M059J (cell line): Measurements from ENCODE around the gene ANKIB1. TPM values are rescaled to one million over a fixed set of nuclear protein-coding genes. Genes with fewer than 3 reads are reported as not detected.
"Not testable (repeated sequence)": the region's sequence is repeated elsewhere in the genome, so short reads cannot be mapped to it uniquely, and the experiment has no call there.

Source experiments
- DNase-seq: peaks from one replicate; pipeline ENCODE4 v3.0.0-alpha.2; 2012; ENCODE audit warnings: low read depth
- total RNA-seq: library from RNA; depleted of rRNA; stranded (reverse); fragments of >200 nt; shearing (Covaris generic); gene quantifications from 2 replicates; pipeline ENCODE4 v1.2.3, GENCODE V29; 2014

Gene ANKIB1
- total RNA-seq, 1 experiment from 2014 or later, result 56.9 TPM

DNA sequence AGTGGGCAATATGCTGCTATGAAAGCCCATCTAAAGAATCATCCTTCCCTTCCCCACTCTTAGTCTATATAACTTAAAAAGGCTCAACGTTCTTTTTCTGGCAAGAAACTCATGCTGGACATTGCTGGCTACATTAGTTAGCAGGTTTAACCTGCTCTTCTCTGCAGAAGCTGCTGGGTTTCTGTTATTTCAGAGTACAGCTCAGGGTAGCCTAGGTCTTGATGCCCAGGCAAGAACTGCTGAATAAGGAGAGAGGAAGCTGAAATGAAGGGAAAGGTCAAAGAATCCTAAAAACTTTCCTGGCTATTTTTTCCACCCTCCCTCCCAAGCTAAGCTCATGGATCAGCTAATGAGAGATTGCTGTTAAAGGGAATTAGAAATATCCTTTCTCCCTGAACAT, 79.4 kb downstream of the ANKIB1 start:
- no peak for DNase-seq

DNA sequence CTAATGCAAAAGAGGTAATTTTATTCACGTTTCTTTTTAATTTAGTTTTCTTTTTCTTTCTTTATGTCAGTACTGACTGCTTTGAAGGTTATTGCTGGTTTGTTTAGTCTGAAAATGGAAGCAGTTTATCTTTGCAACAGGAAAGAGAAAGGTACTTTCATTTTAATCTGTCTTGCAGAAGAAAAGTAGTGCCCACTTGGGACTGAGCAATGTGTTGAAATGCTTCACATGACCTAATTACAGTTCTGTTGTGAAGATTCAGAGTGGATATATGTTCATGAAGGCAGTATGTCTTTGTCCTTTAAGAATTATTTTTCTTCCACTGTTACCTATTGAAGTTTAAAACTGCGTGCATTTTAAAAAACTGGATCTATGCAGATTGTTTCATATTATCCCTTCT, 80.1 kb downstream of the ANKIB1 start:
- no peak for DNase-seq

DNA sequence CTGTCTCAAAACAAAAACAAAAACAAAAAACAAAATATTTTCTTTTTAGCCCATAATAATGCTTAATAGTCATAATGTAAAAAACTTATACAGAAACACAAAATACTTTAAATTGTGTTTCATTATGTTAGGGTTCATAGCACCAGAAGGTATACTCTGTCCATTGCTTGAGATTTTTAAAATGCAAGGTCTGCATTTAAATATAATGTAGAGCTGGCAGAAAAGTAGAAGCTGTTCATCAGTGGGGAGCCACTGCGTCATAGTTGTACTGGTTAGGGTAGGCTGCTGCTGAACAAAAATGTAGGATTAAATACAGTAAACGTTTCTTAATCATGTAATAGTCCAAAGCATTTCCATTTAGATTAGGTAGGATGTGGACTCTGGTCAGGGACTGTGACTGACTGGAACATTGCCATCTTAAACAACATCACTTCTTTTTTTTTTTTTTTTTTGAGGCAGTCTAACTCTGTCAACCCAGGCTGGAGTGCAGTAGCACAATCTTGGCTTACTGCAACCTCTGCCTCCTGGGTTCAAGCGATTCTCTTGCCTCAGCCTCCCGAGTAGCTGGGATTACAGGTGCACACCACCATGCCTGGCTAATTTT, 85.2 kb downstream of the ANKIB1 start:
- no peak for DNase-seq

DNA sequence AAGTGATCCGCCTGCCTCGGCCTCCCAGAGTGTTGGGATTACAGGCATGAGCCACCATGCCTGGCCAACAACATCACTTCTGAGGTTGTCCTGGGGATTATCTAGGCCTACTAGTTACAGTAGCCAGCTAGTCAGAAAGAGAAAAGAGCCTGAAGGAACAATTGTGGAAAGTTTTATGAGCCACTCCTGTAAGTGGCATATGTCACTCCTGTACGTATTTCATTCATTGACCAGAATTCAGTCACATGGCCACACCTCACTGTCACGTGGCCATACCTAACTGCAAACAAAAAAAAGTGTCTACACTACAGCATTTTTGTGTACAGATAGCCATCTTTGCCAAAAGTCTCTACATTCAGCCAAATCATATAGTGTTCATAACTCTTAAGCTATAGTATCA, 85.7 kb downstream of the ANKIB1 start:
- DNase-seq, result no peak

DNA sequence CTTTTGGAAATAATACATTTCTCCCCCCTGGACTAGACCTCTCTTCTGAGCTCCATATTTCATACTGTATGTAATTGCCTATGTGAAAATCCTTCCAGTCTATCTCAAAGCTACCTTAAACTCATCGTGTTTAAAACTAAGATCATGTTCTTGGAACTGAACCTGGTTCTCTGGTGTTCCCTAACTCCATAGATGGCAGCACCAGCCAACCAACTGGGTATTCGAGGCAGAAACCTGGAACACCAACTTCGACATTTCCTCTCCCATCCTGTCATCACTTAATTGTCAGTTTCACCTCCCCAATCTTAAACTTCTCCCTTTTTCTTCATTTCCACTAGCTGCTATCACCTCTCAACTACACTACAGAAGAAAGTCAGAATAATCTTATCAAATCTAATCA, 87.0 kb downstream of the ANKIB1 start:
- no peak for DNase-seq

DNA sequence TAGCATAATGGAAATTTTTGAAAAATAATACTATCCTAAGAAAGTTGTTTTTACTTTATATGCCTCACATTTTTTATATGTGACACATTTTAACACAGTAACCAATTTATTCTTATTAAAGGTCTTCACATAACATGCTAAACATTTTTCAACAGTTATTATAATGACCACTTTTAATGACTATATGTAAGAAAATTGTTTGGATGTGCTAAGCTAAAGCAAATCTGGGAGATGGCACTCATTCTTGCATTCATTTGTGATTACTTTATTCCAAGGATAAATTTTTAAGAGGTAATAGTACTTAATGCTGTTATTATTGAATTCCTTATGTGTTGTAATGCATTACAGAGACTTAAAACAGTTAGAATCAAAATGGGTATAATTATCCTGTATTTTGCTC, 88.1 kb downstream of the ANKIB1 start:
- no peak for DNase-seq

DNA sequence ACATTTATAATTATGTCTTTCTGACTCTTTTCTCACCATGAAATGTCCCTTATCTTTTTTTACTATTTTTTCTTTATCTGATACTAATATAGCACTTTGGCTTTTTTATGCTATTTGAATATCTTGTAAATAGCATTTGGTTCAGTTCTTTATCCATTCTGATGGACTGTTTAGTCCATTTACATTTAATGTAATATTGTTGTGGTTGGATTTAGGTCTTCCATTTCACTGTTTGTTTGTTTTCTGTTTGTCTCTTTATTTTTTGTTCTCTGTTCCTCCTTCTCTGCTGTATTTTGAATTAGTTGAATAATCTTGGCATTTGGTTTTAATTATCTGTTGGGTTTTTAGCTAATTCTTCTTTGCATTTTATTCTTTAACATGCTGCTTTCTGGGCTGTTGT, 89.8 kb downstream of the ANKIB1 start:
- DNase-seq, result no peak

DNA sequence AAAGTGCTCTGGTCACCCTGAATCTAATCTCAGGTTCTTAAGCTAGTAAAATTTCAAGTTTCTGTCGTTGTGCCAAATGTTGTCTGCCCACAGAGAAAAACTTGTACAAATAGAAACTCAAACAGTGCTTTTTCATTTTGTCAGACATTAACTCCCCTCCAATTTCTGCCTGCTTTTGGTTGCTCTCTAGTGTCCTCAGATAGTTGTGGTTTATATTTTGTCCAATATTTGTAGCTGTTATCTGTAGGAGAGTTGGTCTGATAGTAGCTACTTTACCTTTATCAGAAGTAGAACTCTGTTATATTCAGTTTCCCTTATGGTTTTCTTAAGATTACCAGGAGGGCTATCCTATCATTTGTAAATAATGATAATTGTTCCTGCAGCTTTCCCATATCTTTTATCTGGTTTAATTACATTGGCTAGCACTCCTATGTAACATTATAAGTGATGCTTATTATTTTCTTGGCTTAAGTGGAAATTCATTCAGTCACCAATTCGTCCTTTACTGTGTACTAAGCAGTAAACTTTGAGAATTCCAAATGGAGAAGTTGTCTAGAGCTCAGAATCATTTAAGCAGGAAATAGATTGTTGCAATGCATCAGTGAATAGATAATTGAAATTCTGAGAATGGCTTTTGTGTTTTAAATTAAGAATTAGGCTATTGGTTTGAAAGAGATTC, 91.0 kb downstream of the ANKIB1 start:
- peak; percentile 16 for DNase-seq

DNA sequence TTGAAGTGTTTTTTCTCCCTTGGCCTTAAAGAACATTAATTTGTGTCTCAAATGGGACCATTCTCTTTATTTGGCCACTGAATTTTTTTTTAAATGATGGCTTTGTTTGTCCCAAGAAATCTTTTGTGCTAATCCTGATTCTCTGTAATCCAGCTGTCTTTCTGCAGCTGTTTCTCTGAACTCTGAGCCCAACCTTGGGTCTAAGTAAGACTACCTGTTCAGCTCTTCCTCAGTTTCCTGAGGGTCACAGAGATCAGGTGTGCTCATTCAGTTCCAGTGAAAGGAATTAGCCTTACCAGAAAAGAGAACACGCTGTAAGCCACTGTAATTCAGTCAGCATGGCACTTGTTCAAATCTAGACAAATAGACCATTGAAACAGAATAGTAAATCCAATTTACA, 94.2 kb downstream of the ANKIB1 start:
- no peak for DNase-seq

DNA sequence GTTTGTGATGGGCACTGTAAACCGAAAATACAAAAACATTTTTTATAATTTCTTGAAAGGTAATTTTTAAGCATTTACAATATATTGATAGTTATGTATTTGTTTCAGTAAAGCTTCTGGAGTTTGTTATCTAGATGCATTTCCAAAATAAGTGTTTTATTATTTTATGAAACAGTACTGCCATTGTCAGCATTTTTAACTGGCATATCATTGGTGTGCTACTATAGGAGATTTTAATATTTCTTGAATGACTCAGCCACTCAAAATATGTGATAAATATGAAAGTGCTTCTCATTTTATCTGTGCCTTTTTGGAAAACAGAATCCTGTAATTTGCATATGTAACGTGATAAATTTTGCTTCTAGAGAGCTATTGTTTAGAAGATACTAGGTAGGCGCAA, 97.9 kb downstream of the ANKIB1 start:
- DNase-seq, result no peak

DNA sequence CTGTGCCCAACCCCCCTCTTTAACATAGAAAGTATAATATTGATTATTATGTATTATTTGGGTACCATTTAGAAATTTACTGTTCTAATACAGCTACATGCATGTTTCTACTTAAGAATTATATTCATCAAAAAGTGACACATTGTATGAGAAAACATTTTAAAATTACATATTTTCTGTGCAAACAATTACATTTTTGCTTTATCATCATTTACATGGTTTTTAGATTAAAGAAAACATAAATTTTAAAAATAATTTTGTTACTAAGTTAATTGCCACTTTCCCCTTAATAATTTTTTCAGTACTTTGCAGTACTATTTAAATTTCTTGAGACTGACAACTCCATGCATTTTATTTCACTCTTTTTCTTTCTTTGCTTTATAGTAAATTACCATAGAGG, 106.2 kb downstream of the ANKIB1 start:
- DNase-seq, result no peak

DNA sequence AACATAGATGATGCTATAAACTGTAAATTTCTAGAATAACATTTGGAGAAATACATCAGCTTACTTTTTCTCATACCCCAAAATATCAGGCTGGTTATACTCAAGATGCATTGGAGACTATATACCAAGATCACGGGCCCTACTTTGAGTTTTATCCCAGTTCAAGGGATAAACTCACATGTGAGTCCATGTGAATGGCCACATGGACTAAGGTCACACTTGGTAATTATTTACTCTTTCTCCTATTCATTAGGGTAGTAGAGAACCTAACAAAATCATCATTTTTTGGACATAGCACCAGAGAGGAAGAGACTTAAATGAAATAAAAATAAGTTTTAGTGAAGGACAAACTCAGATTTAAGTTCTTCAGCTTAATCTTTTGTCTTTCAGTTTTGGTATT, 108.4 kb downstream of the ANKIB1 start:
- no peak for DNase-seq

DNA sequence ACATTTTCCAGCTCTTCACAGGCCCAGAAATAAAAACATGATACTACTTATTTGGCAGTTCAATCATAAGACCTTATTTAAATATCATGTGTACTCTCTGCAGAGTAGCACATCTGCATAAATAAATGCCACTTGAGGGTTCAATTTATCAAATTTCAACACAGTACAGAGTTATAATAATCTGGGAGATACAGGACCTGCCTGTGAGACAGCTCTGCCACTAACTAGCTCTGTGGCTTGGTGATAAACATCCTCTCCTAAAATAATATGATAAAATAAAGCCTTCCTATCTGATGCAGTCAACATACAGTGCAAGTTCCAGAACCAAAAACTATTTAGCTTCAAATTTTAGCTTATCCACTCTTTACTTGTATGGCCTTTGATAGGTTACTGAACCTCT, 110.6 kb downstream of the ANKIB1 start:
- no peak for DNase-seq

DNA sequence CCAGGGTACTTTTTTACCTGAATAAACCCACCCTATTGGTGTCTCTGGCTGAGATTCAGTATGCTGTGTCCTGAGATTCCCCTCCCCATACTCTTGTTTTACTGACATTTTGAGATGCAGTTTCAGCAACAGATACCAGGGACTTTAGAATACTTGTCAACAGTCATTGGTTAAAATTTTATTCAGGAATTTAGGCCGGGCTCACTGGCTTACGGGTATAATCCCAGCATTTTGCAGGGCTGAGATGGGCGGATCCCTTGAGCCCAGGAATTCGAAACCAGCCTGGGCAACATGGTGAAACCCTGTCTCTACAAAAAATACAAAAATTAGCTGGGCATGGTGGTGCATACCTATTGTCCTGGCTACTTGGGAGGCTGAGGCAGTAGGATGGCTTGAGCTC, 111.5 kb downstream of the ANKIB1 start:
- no peak for DNase-seq

DNA sequence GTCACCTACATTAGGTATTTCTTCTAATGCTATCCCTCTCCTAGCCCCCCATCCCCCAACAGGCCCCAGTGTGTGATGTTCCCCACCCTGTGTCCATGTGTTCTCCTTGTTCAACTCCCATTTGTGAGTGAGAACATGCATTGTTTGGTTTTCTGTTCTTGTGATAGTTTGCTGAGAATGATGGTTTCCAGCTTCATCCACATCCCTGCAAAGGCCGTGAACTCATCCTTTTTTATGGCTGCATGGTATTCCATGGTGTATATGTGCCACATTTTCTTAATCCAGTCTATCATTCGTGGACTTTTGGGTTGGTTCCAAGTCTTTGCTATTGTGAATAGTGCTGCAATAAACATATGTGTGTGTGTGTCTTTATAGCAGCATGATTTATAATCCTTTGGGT, 113.4 kb downstream of the ANKIB1 start:
- not testable (repeated sequence) for DNase-seq

DNA sequence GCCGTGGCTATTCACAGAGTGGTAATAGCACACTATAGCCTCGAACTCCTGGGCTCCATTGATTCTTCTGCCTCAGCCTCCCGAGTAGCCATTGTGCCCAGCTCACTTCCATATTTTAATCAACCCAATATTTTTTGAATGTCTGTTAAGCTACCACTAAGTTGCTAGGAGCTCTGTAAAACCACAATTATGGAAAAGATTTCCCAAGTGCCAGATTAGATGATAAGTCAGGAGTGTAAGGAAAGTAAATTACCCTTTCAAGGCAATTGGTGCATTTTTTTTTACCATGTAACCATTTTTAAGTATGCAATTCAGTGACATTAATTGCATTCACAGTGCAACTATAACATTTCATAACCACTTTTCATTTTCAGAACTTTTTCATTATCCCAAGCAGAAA, 114.0 kb downstream of the ANKIB1 start:
- peak; percentile 12 for DNase-seq

DNA sequence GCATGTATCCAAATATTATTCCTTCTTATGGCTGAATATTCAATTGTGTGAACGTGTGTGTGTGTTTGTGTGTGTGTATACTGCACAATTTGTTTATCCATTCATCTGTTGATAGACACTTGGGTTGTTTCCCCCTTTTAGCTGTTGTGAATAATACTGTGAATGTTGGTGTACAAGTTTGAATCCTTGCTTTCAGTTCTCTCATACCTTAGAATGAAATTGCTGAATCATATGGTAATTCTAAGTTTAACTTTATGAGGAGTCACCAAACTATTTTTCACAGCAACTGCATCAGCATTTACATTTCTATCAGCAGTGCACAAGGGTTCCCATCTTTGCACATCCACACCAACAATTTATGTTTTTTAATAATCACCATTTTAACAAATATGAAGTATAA, 114.6 kb downstream of the ANKIB1 start:
- DNase-seq, result peak; percentile 1

DNA sequence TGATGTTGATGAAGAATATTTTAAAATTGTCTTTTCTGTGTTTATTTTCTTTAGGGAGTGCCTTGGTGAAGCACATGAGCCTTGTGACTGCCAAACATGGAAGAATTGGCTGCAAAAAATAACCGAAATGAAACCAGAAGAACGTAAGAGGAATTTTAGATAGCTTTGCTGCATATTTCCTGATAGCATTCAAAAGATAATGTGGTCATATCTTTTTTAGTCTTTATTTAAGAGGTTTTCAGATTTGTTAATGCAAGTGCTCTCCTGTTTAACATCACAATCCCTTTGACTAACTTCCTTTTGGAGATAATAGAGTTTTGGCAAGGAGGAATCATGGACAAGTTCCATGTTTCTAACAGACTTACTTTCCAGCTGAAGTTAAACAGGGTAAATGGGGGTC, 116.4 kb downstream of the ANKIB1 start:
- no peak for DNase-seq

DNA sequence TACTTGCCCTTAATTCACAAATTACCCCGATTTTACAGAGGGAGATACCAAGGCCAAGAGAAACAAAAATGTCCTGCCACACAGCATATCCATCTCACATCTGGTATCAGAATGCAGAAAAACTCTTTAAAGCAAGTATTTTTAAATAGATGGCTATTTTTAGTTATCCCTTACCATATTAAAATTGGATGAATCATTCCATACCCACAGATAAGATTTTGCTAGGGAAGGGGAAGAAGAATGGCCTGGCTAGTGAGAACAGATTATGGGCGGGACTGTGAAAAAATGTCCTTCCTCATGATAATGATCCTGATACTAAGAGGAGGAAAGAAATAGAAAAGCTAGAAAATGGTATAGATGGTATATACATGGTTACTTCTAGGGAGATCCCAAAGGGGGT, 121.0 kb downstream of the ANKIB1 start:
- DNase-seq, result peak; percentile 5

DNA sequence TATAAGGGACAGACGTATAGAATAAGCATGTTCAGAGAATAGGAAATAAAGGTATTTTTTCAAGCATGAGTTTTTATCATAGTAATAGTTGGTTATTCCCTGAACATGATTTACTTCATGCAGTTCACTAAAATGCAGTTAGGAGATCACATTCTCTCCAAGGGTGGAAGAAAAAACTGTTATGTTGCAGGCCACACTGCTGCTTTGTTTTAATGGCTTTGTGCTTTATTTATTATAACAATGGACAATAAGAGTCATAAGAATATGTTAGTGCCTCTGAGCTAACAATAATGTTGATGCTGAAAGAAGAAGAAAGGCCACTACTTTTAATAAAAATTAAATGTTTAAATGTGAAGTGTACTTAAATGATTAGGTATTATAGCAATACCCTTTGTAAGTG, 123.0 kb downstream of the ANKIB1 start:
- DNase-seq, result no peak

DNA sequence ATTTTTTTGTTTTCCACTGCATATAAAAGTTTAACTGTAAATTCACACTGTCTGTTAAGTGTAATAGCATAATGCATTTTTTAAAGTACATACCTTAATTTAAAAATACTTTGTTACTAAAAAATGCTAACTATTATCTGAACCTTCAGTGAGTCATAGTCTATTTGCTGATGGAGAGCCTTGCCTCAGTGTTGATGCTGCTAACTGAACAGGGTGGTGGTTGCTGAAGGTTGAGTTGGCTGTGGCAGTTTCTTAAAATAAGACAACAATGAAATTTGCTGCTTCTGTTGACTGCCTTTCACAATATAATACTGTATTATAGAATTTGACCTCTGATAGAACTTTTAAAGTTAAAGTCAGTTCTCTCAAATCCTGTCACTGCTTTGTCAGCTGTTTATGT, 129.2 kb downstream of the ANKIB1 start:
- DNase-seq, result no peak

DNA sequence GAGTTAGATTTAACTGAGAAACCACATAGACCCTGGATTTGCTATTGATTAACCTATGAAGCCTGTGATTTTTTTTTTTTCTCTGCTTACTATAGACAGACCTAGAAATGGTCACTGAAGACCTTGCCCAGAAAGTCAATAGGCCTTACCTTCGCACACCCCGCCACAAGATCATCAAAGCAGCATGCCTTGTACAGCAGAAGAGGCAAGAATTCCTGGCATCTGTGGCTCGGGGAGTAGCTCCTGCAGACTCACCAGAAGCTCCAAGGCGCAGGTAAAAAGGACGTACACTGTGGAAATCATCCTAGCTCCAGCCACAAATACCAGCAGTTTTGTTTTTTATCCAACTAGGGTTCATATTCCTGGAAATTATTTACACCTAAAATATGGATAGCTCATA, 145.3 kb downstream of the ANKIB1 start:
- DNase-seq, result no peak

DNA sequence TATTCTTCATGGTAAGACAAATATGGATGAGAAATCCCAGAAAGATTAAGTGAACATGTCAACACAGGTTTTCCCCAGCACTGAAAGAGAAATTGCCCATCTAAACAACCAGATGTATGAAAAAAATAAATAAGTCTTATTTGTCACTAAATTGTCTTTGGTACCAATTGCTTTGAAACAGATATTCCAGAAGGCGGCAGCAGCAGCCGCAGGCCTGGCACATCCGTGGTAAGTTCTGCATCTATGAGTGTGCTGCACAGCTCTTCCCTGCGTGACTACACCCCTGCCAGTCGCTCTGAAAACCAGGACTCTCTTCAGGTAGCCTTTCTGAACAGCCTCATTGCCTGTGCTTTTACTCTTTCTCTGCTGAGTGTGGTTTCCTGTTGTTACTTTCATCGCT, 151.8 kb downstream of the ANKIB1 start:
- DNase-seq, result no peak

DNA sequence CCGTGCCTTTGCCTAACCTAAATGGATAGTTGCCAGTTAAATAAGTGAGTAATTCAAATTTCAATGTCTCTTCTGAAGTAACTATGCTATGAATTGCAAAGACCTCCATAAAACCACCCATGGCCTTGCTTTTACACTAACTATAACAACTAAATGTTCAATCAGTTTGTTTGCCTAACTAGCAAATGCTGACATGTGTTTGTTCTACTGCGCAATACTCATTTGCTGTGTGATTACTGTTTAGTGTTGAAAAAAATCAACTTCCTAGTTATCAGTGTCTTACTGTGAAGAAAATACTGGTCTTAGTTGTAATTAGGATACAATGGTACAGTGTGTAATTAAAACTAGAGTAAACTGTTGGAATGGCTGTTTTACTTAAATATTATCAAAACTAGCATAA, 154.2 kb downstream of the ANKIB1 start:
- DNase-seq, result no peak
